HepG2 (cell line): ENCODE data around the gene RARA. TPM values are rescaled to one million over a fixed set of nuclear protein-coding genes. Genes with fewer than 3 reads are reported as not detected.

Experiments used
- ATAC-seq: fragments of 200-7000 bp; cut with Tn5 transposase; 3 replicates; pipeline ENCODE4 v1.9.1; 2020; ENCODE audit warnings: mild to moderate bottlenecking, moderate library complexity
- BruUV-seq: library from RNA; stranded (reverse); fragments of 400-500 nt; replicated peaks from 2 replicates; lab custom pipeline; 2021; lab: Mats Ljungman, UMichigan
- CTCF ChIA-PET: fragments of 300-600 bp; formaldehyde crosslinking; extraction: SDS; loops from one replicate; lab custom pipeline; 2021; ENCODE audit warnings: low total read pairs, inconsistent platforms, low intra/inter-chr PET ratio; lab: Yijun Ruan, JAX
- POLR2A ChIA-PET: fragments of 350-600 bp; sonication (Branson Sonifier 250); formaldehyde crosslinking; loops from one replicate; lab custom pipeline; 2020; ENCODE audit warnings: antibody characterized with exemption, inconsistent platforms; lab: Yijun Ruan, JAX
- DNase-seq: peaks from one replicate; pipeline ENCODE4 v3.0.0-alpha.2; 2015; ENCODE audit warnings: low spot score
- FAIRE-seq: peaks from 3 replicates; lab custom pipeline; 2011; peaks lifted over from hg19 to GRCh38; lab: Jason Lieb, UNC
- H2AFZ ChIP-seq: one replicate; pipeline ENCODE4 v1.6.1; 2011; ENCODE audit warnings: low read length, inconsistent platforms
- H3K27ac ChIP-seq: fragments of 300-600 bp; 3 replicates; pipeline ENCODE4 v1.8.0; 2011; ENCODE audit warnings: mixed run types, mild to moderate bottlenecking, mixed read lengths, low read length, inconsistent platforms; ENCODE audit not compliant: insufficient read depth; ENCODE audit errors: extremely low read length
- H3K27me3 ChIP-seq, 2 experiments: fragments of 200-600 bp in 1 of 2; 2 replicates in 1 of 2; 3 replicates in 1 of 2; pipeline versions ENCODE4 v1.6.0 to v1.8.0; 2011; ENCODE audit warnings: low read length in 2 of 2, mild to moderate bottlenecking in 2 of 2, moderate library complexity in 2 of 2, inconsistent platforms in 1 of 2; ENCODE audit not compliant: insufficient read depth in 2 of 2, control insufficient read depth in 1 of 2
- H3K36me3 ChIP-seq, 2 experiments: fragments of 200-600 bp in 1 of 2; replicated peaks in 1 of 2; 2 replicates in 1 of 2; 3 replicates in 1 of 2; pipeline versions ENCODE4 v1.5.1 to v1.8.0; 2011; ENCODE audit warnings: low read length in 2 of 2, inconsistent platforms in 1 of 2; ENCODE audit not compliant: insufficient read depth in 2 of 2, control insufficient read depth in 1 of 2
- H3K4me1 ChIP-seq: 2 replicates; pipeline ENCODE4 v1.5.1; 2012; ENCODE audit warnings: low read length, inconsistent platforms; ENCODE audit not compliant: insufficient read depth
- H3K4me2 ChIP-seq: 2 replicates; pipeline ENCODE4 v1.6.0; 2011; ENCODE audit warnings: low read depth, low read length, inconsistent platforms
- H3K4me3 ChIP-seq, 3 experiments: fragments of 200-600 bp in 1 of 3; sonication (generic), shearing (Covaris generic) in 1 of 3; replicated peaks in 1 of 3; 2 replicates each; pipeline ENCODE4 v1.5.1; 2011 to 2016; ENCODE audit warnings: low read length in 3 of 3, inconsistent platforms in 2 of 3, low read depth in 2 of 3, mild to moderate bottlenecking in 2 of 3, control low read depth in 1 of 3, mixed read lengths in 1 of 3; ENCODE audit not compliant: insufficient read depth in 1 of 3
- H3K79me2 ChIP-seq: one replicate; pipeline ENCODE4 v1.6.1; 2011; ENCODE audit warnings: low read length, inconsistent platforms; ENCODE audit not compliant: insufficient read depth
- H3K9ac ChIP-seq: 2 replicates; pipeline ENCODE4 v1.6.0; 2011; ENCODE audit warnings: mild to moderate bottlenecking, low read depth, low read length, inconsistent platforms; ENCODE audit not compliant: insufficient read depth
- H3K9me3 ChIP-seq: 2 replicates; pipeline ENCODE4 v1.5.1; 2012; ENCODE audit warnings: mild to moderate bottlenecking, low read length
- H4K20me1 ChIP-seq: 2 replicates; pipeline ENCODE4 v1.6.0; 2011; ENCODE audit warnings: inconsistent platforms, mild to moderate bottlenecking, low read length, moderate library complexity; ENCODE audit not compliant: insufficient read depth
- ATM ChIP-seq: fragments of 450-650 bp; IDR thresholded peaks from 2 replicates; pipeline ENCODE4 v1.7.1; 2017; ENCODE audit warnings: mild to moderate bottlenecking, borderline replicate concordance
- CREB1 ChIP-seq, 2 experiments: fragments of 450-650 bp in 1 of 2; IDR thresholded peaks; 2 replicates each; pipeline ENCODE4 v1.6.1; 2016 to 2017; ENCODE audit warnings: control low read depth in 1 of 2, mild to moderate bottlenecking in 1 of 2, missing compliant biosample characterization in 1 of 2, missing genetic modification characterization in 1 of 2
- GLI4 ChIP-seq: sonication (generic); formaldehyde crosslinking; IDR thresholded peaks from 2 replicates; pipeline ENCODE4 v1.5.1; 2020; ENCODE audit warnings: missing genetic modification reagents, mild to moderate bottlenecking, moderate library complexity, borderline replicate concordance
- NR2F6 ChIP-seq, 2 experiments: IDR thresholded peaks; 2 replicates each; pipeline ENCODE4 v1.6.1; 2016; ENCODE audit warnings: antibody characterized with exemption in 1 of 2, mild to moderate bottlenecking in 1 of 2
- ZBTB8A ChIP-seq: sonication (generic); formaldehyde crosslinking; IDR thresholded peaks from 2 replicates; pipeline ENCODE4 v1.4.0; 2020; ENCODE audit warnings: mild to moderate bottlenecking, low read depth, missing genetic modification reagents, borderline replicate concordance
- ZNF18 ChIP-seq: sonication (generic); formaldehyde crosslinking; IDR thresholded peaks from 2 replicates; pipeline ENCODE4 v1.8.0; 2022; ENCODE audit warnings: mild to moderate bottlenecking, missing genetic modification reagents; ENCODE audit not compliant: insufficient replicate concordance
- WGBS: methylation state at CpG from one replicate; pipeline ENCODE4 v1.1.6; 2017; ENCODE audit warnings: low lambda C conversion rate; 5-methylcytosine and 5-hydroxymethylcytosine counted together
- in situ Hi-C: cut with HindIII; loops from 2 replicates; pipeline ENCODE4 v1.10.0; 2017; ENCODE audit warnings: low pct_unique_long_range_greater_than_20kb; ENCODE audit not compliant: extremely low pct_ligation_motif_present
- intact Hi-C: fragments of 100-400 bp; cut with micrococcal nuclease; formaldehyde crosslinking; loops from one replicate; pipeline ENCODE4 v1.10.0; 2022; ENCODE audit not compliant: unreplicated experiment
- polyA plus RNA-seq, 8 experiments: library from polyadenylated mRNA; depleted of rRNA in 3 of 8; stranded (reverse) in 7 of 8; unstranded in 1 of 8; fragments of >200 nt; fragmentation: Illumina TruSeq in 4 of 8; extraction: Trizol in 4 of 8; gene quantifications; 2 replicates each; pipeline versions ENCODE4 v1.2.1 to v1.2.3, GENCODE V29; 2011 to 2016; ENCODE audit warnings: low read depth in 4 of 8, missing spikeins in 1 of 8, mixed read lengths in 1 of 8; ENCODE audit not compliant: insufficient read depth in 1 of 8
- total RNA-seq, 5 experiments: library from RNA; depleted of rRNA; stranded (reverse); fragments of >200 nt; fragmentation: Illumina TruSeq; extraction: Trizol; gene quantifications; 2 replicates each; pipeline ENCODE4 v1.2.3, GENCODE V29; 2016; ENCODE audit warnings: low read depth in 1 of 5
- TF ChIP-seq, protein P1 (sequence below): sonication (generic); formaldehyde crosslinking; IDR thresholded peaks from 2 replicates; pipeline ENCODE4 v1.4.0; 2020; ENCODE audit warnings: missing genetic modification reagents
- TF ChIP-seq, protein P2 (sequence below): sonication (generic); formaldehyde crosslinking; IDR thresholded peaks from 2 replicates; pipeline ENCODE4 v1.4.0; 2020; ENCODE audit warnings: missing genetic modification reagents

The RARA gene
- total and polyA plus RNA-seq, 2 of the 13 experiments (the other 11 are each of a cell fraction or from before 2014, with no cell fraction given) = 6.4 to 8.6 TPM

- BruUV-seq = no TSS peak
- Histone ChIP-seq H3K27me3 (no peaks in the 10 kb centered on the region), H3K4me3 (no peak overlapping the region), H3K4me1 (peaks cover 49% of the 10 kb centered on the region), H2AFZ (no peak overlapping the region), H3K9ac (no peak overlapping the region), H4K20me1 (peaks cover 16% of the 10 kb centered on the region), H3K79me2 (peaks cover 14% of the 10 kb centered on the region), H3K36me3 (peaks cover 0 to 1% of the 10 kb centered on the region in 2 experiments; a peak in 1 of 5 replicates), H3K9me3 (no peaks in the 10 kb centered on the region), H3K27ac (no peak overlapping the region), H3K4me2 (no peak overlapping the region)
- TF ChIP-seq CREB1 (IDR thresholded peaks at IDR 0.05) (no peak), CREB1 (CRISPR knock-in tag; IDR thresholded peaks at IDR 0.05) (no peak), ZBTB8A (CRISPR knock-in tag) (no peak), GLI4 (CRISPR knock-in tag) (no peak), NR2F6 (IDR thresholded peaks at IDR 0.05) (no peak), NR2F6 (CRISPR knock-in tag; IDR thresholded peaks at IDR 0.05) (no peak), ATM (no peak), ZNF18 (CRISPR knock-in tag) (no peak)
- TF ChIP-seq, protein P1, sequence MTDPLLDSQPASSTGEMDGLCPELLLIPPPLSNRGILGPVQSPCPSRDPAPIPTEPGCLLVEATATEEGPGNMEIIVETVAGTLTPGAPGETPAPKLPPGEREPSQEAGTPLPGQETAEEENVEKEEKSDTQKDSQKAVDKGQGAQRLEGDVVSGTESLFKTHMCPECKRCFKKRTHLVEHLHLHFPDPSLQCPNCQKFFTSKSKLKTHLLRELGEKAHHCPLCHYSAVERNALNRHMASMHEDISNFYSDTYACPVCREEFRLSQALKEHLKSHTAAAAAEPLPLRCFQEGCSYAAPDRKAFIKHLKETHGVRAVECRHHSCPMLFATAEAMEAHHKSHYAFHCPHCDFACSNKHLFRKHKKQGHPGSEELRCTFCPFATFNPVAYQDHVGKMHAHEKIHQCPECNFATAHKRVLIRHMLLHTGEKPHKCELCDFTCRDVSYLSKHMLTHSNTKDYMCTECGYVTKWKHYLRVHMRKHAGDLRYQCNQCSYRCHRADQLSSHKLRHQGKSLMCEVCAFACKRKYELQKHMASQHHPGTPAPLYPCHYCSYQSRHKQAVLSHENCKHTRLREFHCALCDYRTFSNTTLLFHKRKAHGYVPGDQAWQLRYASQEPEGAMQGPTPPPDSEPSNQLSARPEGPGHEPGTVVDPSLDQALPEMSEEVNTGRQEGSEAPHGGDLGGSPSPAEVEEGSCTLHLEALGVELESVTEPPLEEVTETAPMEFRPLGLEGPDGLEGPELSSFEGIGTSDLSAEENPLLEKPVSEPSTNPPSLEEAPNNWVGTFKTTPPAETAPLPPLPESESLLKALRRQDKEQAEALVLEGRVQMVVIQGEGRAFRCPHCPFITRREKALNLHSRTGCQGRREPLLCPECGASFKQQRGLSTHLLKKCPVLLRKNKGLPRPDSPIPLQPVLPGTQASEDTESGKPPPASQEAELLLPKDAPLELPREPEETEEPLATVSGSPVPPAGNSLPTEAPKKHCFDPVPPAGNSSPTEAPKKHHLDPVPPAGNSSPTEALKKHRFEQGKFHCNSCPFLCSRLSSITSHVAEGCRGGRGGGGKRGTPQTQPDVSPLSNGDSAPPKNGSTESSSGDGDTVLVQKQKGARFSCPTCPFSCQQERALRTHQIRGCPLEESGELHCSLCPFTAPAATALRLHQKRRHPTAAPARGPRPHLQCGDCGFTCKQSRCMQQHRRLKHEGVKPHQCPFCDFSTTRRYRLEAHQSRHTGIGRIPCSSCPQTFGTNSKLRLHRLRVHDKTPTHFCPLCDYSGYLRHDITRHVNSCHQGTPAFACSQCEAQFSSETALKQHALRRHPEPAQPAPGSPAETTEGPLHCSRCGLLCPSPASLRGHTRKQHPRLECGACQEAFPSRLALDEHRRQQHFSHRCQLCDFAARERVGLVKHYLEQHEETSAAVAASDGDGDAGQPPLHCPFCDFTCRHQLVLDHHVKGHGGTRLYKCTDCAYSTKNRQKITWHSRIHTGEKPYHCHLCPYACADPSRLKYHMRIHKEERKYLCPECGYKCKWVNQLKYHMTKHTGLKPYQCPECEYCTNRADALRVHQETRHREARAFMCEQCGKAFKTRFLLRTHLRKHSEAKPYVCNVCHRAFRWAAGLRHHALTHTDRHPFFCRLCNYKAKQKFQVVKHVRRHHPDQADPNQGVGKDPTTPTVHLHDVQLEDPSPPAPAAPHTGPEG = no peak
- TF ChIP-seq, protein P2, sequence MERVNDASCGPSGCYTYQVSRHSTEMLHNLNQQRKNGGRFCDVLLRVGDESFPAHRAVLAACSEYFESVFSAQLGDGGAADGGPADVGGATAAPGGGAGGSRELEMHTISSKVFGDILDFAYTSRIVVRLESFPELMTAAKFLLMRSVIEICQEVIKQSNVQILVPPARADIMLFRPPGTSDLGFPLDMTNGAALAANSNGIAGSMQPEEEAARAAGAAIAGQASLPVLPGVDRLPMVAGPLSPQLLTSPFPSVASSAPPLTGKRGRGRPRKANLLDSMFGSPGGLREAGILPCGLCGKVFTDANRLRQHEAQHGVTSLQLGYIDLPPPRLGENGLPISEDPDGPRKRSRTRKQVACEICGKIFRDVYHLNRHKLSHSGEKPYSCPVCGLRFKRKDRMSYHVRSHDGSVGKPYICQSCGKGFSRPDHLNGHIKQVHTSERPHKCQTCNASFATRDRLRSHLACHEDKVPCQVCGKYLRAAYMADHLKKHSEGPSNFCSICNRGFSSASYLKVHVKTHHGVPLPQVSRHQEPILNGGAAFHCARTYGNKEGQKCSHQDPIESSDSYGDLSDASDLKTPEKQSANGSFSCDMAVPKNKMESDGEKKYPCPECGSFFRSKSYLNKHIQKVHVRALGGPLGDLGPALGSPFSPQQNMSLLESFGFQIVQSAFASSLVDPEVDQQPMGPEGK (CRISPR knock-in tag) = 0 out of 2 replicates have a peak, but pooled peaks have one; percentile 10
- intact Hi-C loops = no loop called here
- ChIA-PET POLR2A (no interaction called here), CTCF (no interaction called here)
- no peak for DNase-seq
- ATAC-seq = no peak
- in situ Hi-C loops = no loop called here
- no peak for FAIRE-seq
- 87% methylated on average over 13 of the region's 13 CpGs for WGBS
Observed at GRCh38 chr17:40338941-40339649, 30.1 kb downstream of the RARA start.
